ENCODE measurements around the gene PXDN. TPM values are rescaled to one million over a fixed set of nuclear protein-coding genes. Genes with fewer than 3 reads are reported as not detected.
"Not testable (repeated sequence)": the region's sequence is repeated elsewhere in the genome, so short reads cannot be mapped to it uniquely, and the experiment has no call there.

PXDN gene
- total RNA-seq, 1 donor = 137 TPM

GRCh38 chr2:1718339-1719220 is 25.7 kb downstream of the PXDN start:
- no peak overlapping the region for H3K4me3 ChIP-seq (ENCODE audit: low read depth, low read length)
- DNase-seq (ENCODE audit: low read depth) = no peak
- TF ChIP-seq, protein P1, sequence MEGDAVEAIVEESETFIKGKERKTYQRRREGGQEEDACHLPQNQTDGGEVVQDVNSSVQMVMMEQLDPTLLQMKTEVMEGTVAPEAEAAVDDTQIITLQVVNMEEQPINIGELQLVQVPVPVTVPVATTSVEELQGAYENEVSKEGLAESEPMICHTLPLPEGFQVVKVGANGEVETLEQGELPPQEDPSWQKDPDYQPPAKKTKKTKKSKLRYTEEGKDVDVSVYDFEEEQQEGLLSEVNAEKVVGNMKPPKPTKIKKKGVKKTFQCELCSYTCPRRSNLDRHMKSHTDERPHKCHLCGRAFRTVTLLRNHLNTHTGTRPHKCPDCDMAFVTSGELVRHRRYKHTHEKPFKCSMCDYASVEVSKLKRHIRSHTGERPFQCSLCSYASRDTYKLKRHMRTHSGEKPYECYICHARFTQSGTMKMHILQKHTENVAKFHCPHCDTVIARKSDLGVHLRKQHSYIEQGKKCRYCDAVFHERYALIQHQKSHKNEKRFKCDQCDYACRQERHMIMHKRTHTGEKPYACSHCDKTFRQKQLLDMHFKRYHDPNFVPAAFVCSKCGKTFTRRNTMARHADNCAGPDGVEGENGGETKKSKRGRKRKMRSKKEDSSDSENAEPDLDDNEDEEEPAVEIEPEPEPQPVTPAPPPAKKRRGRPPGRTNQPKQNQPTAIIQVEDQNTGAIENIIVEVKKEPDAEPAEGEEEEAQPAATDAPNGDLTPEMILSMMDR (IDR thresholded peaks at IDR 0.05; ENCODE audit: insufficient read depth, low read length) = no peak

GRCh38 chr2:1717113-1717512 is 27.2 kb downstream of the PXDN start:
- no peak for DNase-seq (ENCODE audit: low read depth)
- TF ChIP-seq, protein P1 (IDR thresholded peaks at IDR 0.05; ENCODE audit: insufficient read depth, low read length) = no peak
- H3K4me3 ChIP-seq (ENCODE audit: low read depth, low read length) = no peak overlapping the region

- DNase-seq (ENCODE audit: low read depth) = no peak
- H3K4me3 ChIP-seq (ENCODE audit: low read depth, low read length) = no peak overlapping the region
- TF ChIP-seq, protein P1 (IDR thresholded peaks at IDR 0.05; ENCODE audit: insufficient read depth, low read length) = no peak
These were observed 27.9 kb downstream of the PXDN start for GRCh38 chr2:1716441-1716840.

GRCh38 chr2:1716014-1716305 is 28.4 kb downstream of the PXDN start:
- H3K4me3 ChIP-seq (ENCODE audit: low read depth, low read length); DNase-seq (ENCODE audit: low read depth): not testable (repeated sequence)

- TF ChIP-seq, protein P1 (IDR thresholded peaks at IDR 0.05; ENCODE audit: insufficient read depth, low read length) = no peak
- no peak overlapping the region for H3K4me3 ChIP-seq (ENCODE audit: low read depth, low read length)
- peak; percentile 59 for DNase-seq (ENCODE audit: low read depth)
These were observed 28.9 kb downstream of the PXDN start for GRCh38 chr2:1715184-1716013.

- no peak for DNase-seq (ENCODE audit: low read depth)
- no peak overlapping the region for H3K4me3 ChIP-seq (ENCODE audit: low read depth, low read length)
- TF ChIP-seq, protein P1 (IDR thresholded peaks at IDR 0.05; ENCODE audit: insufficient read depth, low read length) = no peak
These were observed 29.8 kb downstream of the PXDN start for GRCh38 chr2:1714291-1715064.

DNA sequence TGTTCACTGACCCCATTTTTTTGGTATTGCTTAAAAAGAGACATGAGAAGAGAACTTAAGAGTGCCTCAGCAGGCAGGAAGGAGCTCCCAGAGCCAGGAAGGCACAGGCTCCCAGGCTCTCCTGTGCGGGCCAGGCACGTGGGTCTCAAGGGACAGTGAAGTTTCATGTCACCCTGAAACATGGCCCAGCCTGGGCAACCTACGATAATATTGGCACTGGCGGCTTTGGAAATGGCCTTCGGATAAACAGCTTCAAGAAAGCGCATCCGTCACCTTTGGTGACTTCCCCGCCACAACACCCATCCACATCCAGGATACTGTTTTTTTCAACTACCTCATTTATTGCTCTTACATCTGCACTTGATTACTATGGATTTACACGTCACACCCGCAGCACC is 30.5 kb downstream of the PXDN start:
- no peak for DNase-seq (ENCODE audit: low read depth)
- TF ChIP-seq, protein P1 (IDR thresholded peaks at IDR 0.05; ENCODE audit: insufficient read depth, low read length) = no peak
- H3K4me3 ChIP-seq (ENCODE audit: low read depth, low read length) = no peak overlapping the region

Measured in fibroblast of the aortic adventitia (primary cell).